CD4-positive, alpha-beta T cell (primary cell): ENCODE data around the gene NACA2. TPM values are rescaled to one million over a fixed set of nuclear protein-coding genes. Genes with fewer than 3 reads are reported as not detected.

Source experiments
- ATAC-seq: fragments of 200-7000 bp; cut with Tn5 transposase; one replicate; pipeline ENCODE4 v1.10.0; 2022; ENCODE audit warnings: mild to moderate bottlenecking; ENCODE audit not compliant: poor library complexity
- CTCF ChIA-PET: fragments of 350-600 bp; sonication (Branson Sonifier 250); formaldehyde crosslinking; loops from one replicate; lab custom pipeline; 2021; ENCODE audit warnings: antibody characterized with exemption, inconsistent platforms; lab: Charles Lee
- POLR2A ChIA-PET: fragments of 350-600 bp; sonication (Branson Sonifier 250); formaldehyde crosslinking; loops from one replicate; lab custom pipeline; 2021; ENCODE audit warnings: antibody characterized with exemption, inconsistent platforms; lab: Charles Lee
- DNase-seq, 14 experiments: peaks; one replicate each; pipeline ENCODE4 v3.0.0-alpha.2; 2013 to 2020; ENCODE audit warnings: mixed read lengths in 2 of 14
- H3K27ac ChIP-seq, 2 donors: one replicate each; pipeline versions ENCODE4 v1.5.1 to v1.7.0; 2013; ENCODE audit warnings: low read length in 2 of 2, low read depth in 1 of 2, mild to moderate bottlenecking in 1 of 2
- H3K27me3 ChIP-seq, 2 experiments: 1 replicate in 1 of 2; 2 replicates in 1 of 2; pipeline versions ENCODE4 v1.6.1 to v1.7.0; 2013; ENCODE audit warnings: low read length in 2 of 2, control low read depth in 1 of 2, mild to moderate bottlenecking in 1 of 2, moderate library complexity in 1 of 2; ENCODE audit not compliant: insufficient read depth in 2 of 2, control insufficient read depth in 1 of 2
- H3K36me3 ChIP-seq: one replicate; pipeline ENCODE4 v1.6.1; 2013; ENCODE audit warnings: low read length, control low read depth; ENCODE audit not compliant: insufficient read depth
- H3K4me1 ChIP-seq: one replicate; pipeline ENCODE4 v1.6.1; 2013; ENCODE audit warnings: low read length, control low read depth; ENCODE audit not compliant: insufficient read depth
- H3K4me3 ChIP-seq: one replicate; pipeline ENCODE4 v1.5.1; 2013; ENCODE audit warnings: mild to moderate bottlenecking, low read length, moderate library complexity
- H3K9me3 ChIP-seq, 2 experiments: 1 replicate in 1 of 2; 2 replicates in 1 of 2; pipeline versions ENCODE4 v1.6.1 to v1.7.0; 2013; ENCODE audit warnings: low read length in 2 of 2, mild to moderate bottlenecking in 2 of 2, control low read depth in 1 of 2, moderate library complexity in 1 of 2; ENCODE audit not compliant: control insufficient read depth in 1 of 2, insufficient read depth in 1 of 2
- H3K27ac Mint-ChIP-seq: one replicate; pipeline ENCODE4 v1.8.0; 2020; ENCODE audit warnings: mixed read lengths
- H3K27me3 Mint-ChIP-seq: one replicate; pipeline ENCODE4 v1.8.0; 2021; ENCODE audit warnings: mixed read lengths
- H3K36me3 Mint-ChIP-seq: one replicate; pipeline ENCODE4 v1.8.0; 2021; ENCODE audit warnings: low read depth, mixed read lengths
- H3K4me1 Mint-ChIP-seq: one replicate; pipeline ENCODE4 v1.8.0; 2021; ENCODE audit warnings: low read depth, mixed read lengths
- H3K4me3 Mint-ChIP-seq: one replicate; pipeline ENCODE4 v1.8.0; 2020; ENCODE audit warnings: mild to moderate bottlenecking, mixed read lengths
- H3K9me3 Mint-ChIP-seq: one replicate; pipeline ENCODE4 v1.8.0; 2020; ENCODE audit warnings: mixed read lengths
- CTCF ChIP-seq: fragments of 200-600 bp; IDR thresholded peaks from one replicate; pipeline ENCODE4 v1.8.0; 2022; ENCODE audit warnings: antibody characterized with exemption, mild to moderate bottlenecking
- intact Hi-C, 2 experiments: fragments of 100-400 bp; cut with DNase I in 1 of 2; cut with micrococcal nuclease in 1 of 2; formaldehyde crosslinking; loops; one replicate each; pipeline versions ENCODE4 v1.15.1 to v1.9.0; 2023 to 2025; cut with DNase I, micrococcal nuclease
- total RNA-seq, 174 experiments: library from RNA in 2 of 174; stranded (reverse) in 2 of 174; gene quantifications; one replicate each; pipeline ENCODE4 v1.2.3 and lab custom pipeline; 2021 to 2026

NACA2 gene
- total RNA-seq, 2 experiments from 2014 or later, result not detected

- Mint-ChIP-seq H3K27ac (no peak overlapping the region), H3K4me1 (no peaks in the 10 kb centered on the region), H3K27me3 (peaks cover 53% of the 10 kb centered on the region), H3K4me3 (no peak overlapping the region), H3K9me3 (no peaks in the 10 kb centered on the region), H3K36me3 (no peaks in the 10 kb centered on the region)
- Histone ChIP-seq H3K4me3 (no peak overlapping the region), H3K27me3 (peaks cover 6 to 26% of the 10 kb centered on the region in 2 experiments), H3K27ac (no peak overlapping the region), H3K36me3 (no peaks in the 10 kb centered on the region), H3K4me1 (no peaks in the 10 kb centered on the region), H3K9me3 (no peaks in the 10 kb centered on the region)
- TF ChIP-seq CTCF, result no peak
- DNase-seq (no peak), ATAC-seq (no peak)
- CTCF ChIA-PET, result no interaction called here
- intact Hi-C loops, result no loop called here
- POLR2A ChIA-PET, result no interaction called here
Observed at GRCh38 chr17:61627125-61627524, 36.1 kb upstream of the NACA2 start.

GRCh38 chr17:61625564-61625963, 34.5 kb upstream of the NACA2 start:
- ATAC-seq, result no peak
- H3K27me3 Mint-ChIP-seq, result peaks cover 43% of the 10 kb centered on the region

GRCh38 chr17:61624951-61625350, 33.9 kb upstream of the NACA2 start:
- TF ChIP-seq CTCF, result no peak
- Mint-ChIP-seq H3K4me3 (no peak overlapping the region), H3K27ac (no peak overlapping the region), H3K4me1 (no peaks in the 10 kb centered on the region), H3K27me3 (peaks cover 37% of the 10 kb centered on the region), H3K9me3 (peaks cover 3% of the 10 kb centered on the region), H3K36me3 (no peaks in the 10 kb centered on the region)
- intact Hi-C loops, result no loop called here
- Histone ChIP-seq H3K36me3 (no peaks in the 10 kb centered on the region), H3K4me3 (no peak overlapping the region), H3K9me3 (peaks cover 0 to 8% of the 10 kb centered on the region in 2 experiments), H3K27ac (no peak overlapping the region), H3K27me3 (peaks cover 1 to 5% of the 10 kb centered on the region in 2 experiments), H3K4me1 (no peaks in the 10 kb centered on the region)
- ChIA-PET POLR2A (no interaction called here), CTCF (no interaction called here)
- ATAC-seq, result no peak
- DNase-seq, result no peak

More at GRCh38 chr17:61625564-61625963, 34.5 kb upstream of the NACA2 start:
- Histone ChIP-seq H3K27ac (no peak overlapping the region), H3K36me3 (no peaks in the 10 kb centered on the region), H3K9me3 (peaks cover 0 to 3% of the 10 kb centered on the region in 2 experiments), H3K4me3 (no peak overlapping the region), H3K4me1 (no peaks in the 10 kb centered on the region), H3K27me3 (peaks cover 4 to 10% of the 10 kb centered on the region in 2 experiments)
- TF ChIP-seq CTCF, result no peak
- no peaks in the 10 kb centered on the region for H3K4me1 Mint-ChIP-seq
- ChIA-PET POLR2A (no interaction called here), CTCF (no interaction called here)
- peaks cover 3% of the 10 kb centered on the region for H3K9me3 Mint-ChIP-seq
- no peak overlapping the region for H3K27ac Mint-ChIP-seq
- no peaks in the 10 kb centered on the region for H3K36me3 Mint-ChIP-seq
- intact Hi-C loops, result no loop called here
- no peak overlapping the region for H3K4me3 Mint-ChIP-seq
- no peak for DNase-seq
